ENCODE results near the gene NME7.

GRCh38 chr1:169360415-169360814, 7.2 kb downstream of the NME7 start:
- TF ChIP-seq POLR2A (IDR thresholded peaks at IDR 0.05) (no peak), CTCF (IDR thresholded peaks at IDR 0.05) (no peak)
